ENCODE results near the gene GALC.

Gene GALC

DNA sequence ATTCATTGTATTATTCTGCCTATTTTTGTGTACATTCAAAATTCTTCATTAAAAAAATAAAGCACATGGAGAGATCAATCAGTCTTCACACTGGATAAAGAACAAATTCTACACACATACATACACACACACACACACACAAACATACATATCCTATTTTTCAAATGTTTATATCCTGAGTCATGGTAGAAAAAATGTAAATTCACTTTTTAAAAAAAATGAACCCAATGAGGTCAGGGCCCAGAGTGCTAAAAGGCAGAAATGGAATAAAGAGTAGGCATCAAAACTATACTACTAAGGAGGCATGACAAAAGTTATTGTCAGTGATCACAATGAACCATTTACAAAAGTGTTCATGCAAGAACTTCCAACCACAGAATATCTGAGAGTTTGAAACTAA, 17.3 kb downstream of the GALC start:
- in situ Hi-C loops (cut with HindIII; ENCODE audit: low pct_ligation_motif_present, low pct_unique_long_range_greater_than_20kb, low sequenced_read_pairs) = no loop called here
- DNase-seq = no peak

DNA sequence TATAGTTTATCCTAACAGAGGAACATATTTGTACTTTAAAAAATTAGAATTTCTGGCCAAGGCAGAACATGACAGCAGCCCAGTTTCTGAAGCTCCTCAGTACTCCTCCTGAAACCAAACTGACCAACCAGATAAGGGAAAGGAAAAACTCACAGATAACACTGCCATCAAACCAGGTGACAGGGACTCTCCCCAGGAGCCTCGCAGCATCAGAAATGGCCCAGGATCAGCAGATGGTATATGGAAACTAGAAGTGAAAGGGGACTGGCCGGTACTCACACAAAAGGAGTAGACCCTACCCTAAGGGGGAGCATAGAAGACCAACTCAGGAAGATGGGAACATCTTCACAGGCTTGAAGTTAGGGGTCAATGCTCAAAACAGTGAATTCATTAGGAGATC, 22.0 kb downstream of the GALC start:
- no peak for DNase-seq
- in situ Hi-C loops (cut with HindIII; ENCODE audit: low pct_ligation_motif_present, low pct_unique_long_range_greater_than_20kb, low sequenced_read_pairs) = no loop called here

DNA sequence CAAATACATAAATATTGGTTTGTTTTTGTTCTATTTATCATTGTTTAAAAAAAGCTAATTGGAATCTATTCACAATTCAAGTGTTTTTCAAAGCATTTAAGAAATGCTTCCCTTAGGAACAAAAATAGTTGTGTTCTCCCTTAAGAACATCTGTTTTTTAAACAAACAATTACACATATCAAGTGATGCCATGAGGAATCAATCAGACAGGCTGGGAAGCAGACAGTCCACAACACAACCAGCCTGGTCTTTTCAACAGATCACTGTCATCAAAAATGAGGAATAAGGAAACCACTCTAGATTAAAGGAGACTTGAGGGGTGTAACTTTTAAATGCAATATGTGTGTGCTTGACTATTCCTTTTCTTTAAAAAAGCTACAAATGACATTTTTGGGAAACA, 25.5 kb downstream of the GALC start:
- no peak for DNase-seq
- in situ Hi-C loops (cut with HindIII; ENCODE audit: low pct_ligation_motif_present, low pct_unique_long_range_greater_than_20kb, low sequenced_read_pairs) = no loop called here

DNA sequence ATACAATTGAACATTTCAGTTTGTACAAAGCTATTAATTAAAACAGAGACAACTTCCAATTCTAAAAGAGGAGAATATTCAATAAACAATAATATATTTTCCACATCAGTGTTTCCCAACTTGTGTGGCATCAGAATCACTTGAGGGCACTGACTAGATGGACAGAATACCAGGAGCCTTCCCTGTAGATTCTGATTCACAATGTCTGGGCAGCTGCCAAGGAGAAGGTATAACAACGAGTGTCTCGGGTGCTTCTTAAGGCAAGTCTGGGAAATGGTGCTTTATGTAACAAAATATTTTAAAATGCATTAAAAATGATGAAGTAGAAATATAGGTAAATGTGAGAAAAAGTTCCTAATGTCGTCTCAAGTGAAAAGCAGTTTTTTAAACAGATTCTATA, 26.2 kb downstream of the GALC start:
- DNase-seq = no peak
- in situ Hi-C loops (cut with HindIII; ENCODE audit: low pct_ligation_motif_present, low pct_unique_long_range_greater_than_20kb, low sequenced_read_pairs) = no loop called here

DNA sequence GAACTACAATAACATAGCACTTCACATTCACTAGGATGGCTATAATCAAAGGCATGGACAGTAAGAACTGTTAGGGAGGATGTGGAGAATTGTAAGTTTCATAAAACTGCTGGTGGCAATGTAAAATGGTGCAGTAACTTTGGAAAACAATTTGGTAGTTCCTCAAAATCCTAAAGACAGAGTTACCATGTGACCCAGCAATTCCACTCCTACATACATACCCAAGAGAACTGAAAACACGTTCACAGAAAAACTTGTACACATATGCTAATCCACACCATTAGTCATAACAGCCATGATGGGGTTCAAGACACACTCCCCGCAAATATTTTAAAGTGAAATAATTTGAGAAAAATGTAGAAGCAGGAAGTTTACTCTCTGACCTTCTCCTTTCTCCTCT, 31.7 kb downstream of the GALC start:
- in situ Hi-C loops (cut with HindIII; ENCODE audit: low pct_ligation_motif_present, low pct_unique_long_range_greater_than_20kb, low sequenced_read_pairs) = no loop called here
- DNase-seq = no peak

DNA sequence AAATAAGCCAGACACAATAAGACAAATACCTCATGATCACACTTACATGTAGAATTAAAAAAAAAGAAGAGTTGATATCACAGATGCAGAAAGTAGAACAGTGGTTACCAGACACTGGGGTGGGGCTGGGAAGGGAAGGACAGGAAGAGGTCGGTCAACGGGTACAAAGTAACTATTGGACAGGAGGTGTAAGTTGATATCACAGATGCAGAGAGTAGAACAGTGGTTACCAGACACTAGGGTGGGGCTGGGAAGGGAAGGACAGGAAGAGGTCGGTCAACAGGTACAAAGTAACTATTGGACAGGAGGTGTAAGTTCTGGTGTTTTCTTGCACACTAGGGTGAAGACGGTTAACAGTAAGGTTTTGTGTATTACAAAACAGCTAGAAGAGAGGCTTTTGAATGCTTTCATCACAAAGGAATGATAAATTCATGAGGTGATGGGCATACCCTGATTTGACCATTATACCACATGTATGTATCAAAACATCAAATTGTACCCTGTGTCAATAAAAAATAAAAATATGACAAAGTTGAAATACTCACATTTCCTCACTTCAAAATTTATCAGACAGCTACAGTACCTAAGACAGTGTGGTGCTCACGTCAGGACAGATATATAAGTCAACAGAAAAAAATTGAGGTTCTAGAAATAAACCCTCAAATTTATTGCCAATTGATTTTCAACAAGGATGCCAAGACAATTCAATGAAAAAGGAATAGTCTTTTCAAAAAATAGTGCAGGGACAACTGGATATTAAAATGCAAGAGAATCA, 32.8 kb downstream of the GALC start:
- DNase-seq = no peak
- in situ Hi-C loops (cut with HindIII; ENCODE audit: low pct_ligation_motif_present, low pct_unique_long_range_greater_than_20kb, low sequenced_read_pairs) = no loop called here

DNA sequence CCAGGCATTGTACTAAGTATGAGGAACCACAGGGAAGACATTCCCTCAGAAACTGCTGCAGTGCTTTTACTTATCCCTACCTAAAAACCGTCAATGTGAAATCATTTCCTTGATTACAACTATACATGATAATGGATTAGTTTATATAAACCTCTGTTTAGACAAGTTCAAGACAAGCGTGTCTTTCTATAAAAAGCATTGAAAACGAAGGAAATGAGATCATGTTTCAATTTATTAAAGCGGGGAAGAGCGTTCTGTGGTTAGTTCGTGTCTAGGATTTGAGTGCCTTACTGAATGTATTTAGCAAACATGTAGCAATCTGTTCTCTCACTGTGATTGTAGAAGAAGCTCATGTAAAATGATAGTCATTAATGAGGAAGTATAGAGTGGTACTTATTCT, 37.5 kb downstream of the GALC start:
- in situ Hi-C loops (cut with HindIII; ENCODE audit: low pct_ligation_motif_present, low pct_unique_long_range_greater_than_20kb, low sequenced_read_pairs) = no loop called here
- DNase-seq = no peak

DNA sequence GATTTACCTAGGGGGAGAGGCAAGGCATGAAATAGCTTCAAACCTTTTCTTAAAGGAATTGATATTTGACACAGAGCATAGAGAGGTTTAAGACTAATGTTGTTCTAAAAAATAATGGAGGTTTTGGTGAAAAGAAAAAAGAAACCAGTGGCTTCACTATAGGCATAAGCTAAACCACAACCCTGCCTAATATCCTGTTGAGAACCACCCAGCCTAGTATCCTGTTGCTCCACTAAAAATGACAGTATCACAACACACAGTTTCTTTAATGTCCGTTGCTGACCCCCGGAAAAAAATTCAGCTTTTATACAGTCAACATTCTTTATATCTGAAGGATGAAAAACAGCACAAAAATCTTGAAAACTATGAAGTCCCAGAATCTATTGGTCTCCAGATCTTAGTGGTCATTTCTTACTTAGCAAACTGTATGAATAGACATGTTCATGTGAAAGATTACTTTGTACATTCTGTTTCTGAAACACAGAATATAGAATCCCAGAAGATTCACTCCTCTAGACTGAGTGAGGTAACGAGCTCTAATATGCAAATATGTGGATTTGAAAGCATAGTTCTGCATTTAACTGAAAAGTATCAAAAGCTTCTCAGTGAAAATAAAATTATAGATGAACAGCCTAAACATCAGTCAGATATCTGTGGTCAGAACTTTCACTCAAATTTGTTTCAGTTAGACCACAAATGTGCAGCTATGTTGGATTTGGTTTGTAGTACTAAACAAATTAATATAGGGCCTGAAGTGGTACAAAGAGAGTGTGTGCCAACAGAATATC, 40.5 kb downstream of the GALC start:
- no peak for DNase-seq
- in situ Hi-C loops (cut with HindIII; ENCODE audit: low pct_ligation_motif_present, low pct_unique_long_range_greater_than_20kb, low sequenced_read_pairs) = no loop called here

DNA sequence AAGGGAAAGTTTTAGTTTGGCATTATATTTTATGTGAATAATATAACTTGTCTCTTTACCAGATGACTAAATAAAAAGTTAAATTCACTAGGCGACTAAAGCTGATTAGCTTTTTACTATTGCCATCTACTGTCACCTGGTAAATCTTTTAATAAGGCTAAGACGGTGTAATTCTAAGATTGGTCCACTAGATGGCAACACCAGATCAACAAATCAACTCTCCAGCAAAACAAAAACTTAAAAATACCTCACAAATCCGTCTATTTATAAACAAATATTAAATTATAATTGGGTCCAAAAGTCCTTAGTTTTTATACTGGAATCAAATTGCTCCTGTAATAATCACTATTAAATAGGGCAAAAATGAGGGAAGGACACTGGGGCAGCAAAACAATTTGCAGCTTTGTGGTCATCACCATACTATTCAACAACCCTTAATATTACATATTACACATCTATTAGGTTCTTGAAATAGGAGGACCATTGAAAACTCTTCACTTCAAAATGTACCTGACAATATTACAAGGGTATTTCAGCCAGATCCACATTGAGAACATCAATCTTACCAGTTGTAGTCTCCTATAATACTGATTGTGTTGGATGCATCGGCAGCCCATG, 47.9 kb downstream of the GALC start:
- DNase-seq = peak; percentile 36
- in situ Hi-C loops (cut with HindIII; ENCODE audit: low pct_ligation_motif_present, low pct_unique_long_range_greater_than_20kb, low sequenced_read_pairs) = no loop called here

DNA sequence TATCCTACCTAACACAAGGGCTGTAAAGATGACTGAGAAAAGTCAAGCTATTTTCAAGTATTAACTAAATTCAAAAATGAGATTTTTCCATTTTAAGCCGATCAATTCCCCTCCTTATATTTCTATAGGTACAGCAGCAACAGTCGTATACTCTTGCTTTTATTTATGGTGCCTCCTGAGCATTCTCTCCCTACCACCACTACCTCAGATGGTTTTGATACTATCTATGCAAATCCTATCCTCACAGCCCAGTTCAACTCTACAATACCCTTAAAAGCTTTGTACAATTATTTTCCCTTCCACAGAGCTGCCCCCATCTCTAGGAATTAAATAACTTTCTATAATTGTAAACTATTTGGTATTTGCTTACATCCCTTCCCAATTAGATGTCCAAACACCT, 52.1 kb downstream of the GALC start:
- in situ Hi-C loops (cut with HindIII; ENCODE audit: low pct_ligation_motif_present, low pct_unique_long_range_greater_than_20kb, low sequenced_read_pairs) = no loop called here
- DNase-seq = no peak

DNA sequence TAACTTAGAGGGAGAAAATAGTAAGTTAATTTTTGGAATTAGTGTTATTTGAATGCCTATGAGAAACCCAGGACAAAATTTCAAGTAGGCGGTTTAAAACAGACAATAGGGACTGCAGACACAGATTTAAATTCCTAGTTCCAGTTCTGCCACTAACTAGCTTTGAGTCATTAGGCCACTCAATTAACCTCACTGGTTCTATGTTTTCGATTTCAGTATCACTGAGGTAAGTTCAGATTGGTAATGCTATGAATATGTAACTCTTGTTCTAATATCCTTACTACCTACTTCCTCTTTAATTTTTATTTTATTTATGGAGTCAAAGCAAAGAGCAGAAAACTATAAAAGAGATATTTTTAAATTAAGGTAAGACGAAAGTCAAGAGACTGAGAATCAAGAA, 52.6 kb downstream of the GALC start:
- DNase-seq = no peak
- in situ Hi-C loops (cut with HindIII; ENCODE audit: low pct_ligation_motif_present, low pct_unique_long_range_greater_than_20kb, low sequenced_read_pairs) = no loop called here

DNA sequence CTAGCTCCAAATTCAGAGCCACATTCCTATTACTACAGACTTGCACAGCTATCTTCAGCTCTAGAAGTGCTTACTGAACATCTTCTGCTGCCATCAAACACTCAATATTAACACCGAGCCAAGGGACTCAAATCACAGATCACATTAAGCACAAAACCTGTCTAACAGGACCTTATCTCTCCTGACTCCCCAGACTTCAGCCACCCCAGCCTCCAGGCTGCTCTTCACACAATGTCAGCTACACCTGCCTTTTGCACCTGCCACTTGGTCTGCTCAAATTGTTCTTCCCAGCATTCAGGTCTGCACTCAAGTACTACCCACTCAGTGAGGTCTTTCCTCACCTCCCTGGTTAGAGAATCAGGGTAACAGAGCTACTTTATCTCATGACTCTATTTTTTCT, 57.1 kb downstream of the GALC start:
- in situ Hi-C loops (cut with HindIII; ENCODE audit: low pct_ligation_motif_present, low pct_unique_long_range_greater_than_20kb, low sequenced_read_pairs) = no loop called here
- DNase-seq = no peak

DNA sequence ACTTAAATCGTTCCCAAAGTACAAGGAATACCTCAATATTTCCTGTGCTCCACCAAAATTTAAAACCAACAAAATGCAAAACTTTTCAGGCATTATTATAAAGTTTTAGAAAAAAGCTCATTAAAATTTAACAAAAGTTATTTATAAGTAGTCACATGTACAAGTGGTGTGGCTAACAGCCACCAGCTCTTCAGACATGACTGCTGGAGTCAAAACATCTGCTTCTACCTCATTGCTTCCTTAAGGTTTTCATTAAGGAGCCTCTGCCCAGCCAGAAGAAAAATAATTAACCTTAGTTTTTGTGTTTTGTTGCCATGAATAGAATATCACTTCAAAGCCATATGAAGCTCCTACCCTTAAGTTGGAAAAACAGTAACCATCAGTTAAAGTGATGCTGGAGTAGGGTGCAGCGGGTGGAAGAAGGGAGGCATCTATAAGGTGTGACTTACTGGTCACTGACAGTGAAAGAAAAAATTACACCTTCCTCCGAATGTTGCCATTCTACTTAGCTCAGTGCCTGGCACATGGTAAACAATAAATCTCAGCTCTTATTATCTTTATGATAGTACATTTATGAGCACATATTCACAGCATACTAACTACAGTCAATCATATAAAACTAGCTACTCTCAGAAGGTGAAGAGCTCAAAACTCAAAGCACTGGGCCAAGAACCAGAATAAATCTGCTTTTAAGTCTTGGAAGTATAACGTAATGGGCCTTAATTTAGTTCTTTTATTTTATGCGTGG, 57.7 kb downstream of the GALC start:
- no peak for DNase-seq
- in situ Hi-C loops (cut with HindIII; ENCODE audit: low pct_ligation_motif_present, low pct_unique_long_range_greater_than_20kb, low sequenced_read_pairs) = no loop called here

DNA sequence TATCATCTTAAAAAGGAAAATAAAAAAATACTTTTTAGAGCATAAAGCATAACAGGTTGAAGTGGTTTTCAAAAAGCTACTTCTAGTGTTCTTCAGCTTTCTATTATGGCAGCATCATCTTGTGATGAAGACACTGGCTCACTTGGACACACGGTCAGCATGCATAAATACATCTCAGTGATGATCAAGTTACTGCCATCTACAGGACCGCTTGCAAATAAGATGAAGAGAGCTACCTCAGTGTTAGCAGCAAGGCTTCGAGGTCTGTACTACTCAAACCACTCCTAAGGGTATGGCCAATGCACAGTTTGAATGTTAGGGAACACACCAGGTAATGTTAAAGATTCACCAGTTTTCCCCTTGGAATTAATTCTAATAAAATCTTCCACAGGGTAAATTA, 58.8 kb downstream of the GALC start:
- DNase-seq = no peak
- in situ Hi-C loops (cut with HindIII; ENCODE audit: low pct_ligation_motif_present, low pct_unique_long_range_greater_than_20kb, low sequenced_read_pairs) = no loop called here

DNA sequence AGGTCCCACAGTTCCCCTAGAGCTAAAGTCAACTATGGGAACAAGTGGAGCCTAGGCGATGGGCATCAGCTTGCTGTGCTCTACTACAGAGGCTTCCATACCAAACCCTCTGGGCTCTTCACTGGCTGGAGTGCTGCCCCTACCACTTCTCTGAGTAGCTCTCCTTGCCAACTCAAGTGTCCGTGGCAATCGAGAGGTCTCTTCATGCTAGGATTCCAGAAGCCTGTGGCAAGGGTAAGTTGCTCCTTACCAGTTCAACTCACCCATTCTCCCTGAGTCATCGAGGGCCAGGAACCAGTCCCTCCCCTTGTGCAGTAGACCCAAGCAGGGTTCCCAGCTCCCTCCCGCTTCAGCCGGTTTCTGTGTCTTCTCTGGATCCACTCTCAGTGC, 76.1 kb downstream of the GALC start:
- DNase-seq = no peak
- in situ Hi-C loops (cut with HindIII; ENCODE audit: low pct_ligation_motif_present, low pct_unique_long_range_greater_than_20kb, low sequenced_read_pairs) = no loop called here

DNA sequence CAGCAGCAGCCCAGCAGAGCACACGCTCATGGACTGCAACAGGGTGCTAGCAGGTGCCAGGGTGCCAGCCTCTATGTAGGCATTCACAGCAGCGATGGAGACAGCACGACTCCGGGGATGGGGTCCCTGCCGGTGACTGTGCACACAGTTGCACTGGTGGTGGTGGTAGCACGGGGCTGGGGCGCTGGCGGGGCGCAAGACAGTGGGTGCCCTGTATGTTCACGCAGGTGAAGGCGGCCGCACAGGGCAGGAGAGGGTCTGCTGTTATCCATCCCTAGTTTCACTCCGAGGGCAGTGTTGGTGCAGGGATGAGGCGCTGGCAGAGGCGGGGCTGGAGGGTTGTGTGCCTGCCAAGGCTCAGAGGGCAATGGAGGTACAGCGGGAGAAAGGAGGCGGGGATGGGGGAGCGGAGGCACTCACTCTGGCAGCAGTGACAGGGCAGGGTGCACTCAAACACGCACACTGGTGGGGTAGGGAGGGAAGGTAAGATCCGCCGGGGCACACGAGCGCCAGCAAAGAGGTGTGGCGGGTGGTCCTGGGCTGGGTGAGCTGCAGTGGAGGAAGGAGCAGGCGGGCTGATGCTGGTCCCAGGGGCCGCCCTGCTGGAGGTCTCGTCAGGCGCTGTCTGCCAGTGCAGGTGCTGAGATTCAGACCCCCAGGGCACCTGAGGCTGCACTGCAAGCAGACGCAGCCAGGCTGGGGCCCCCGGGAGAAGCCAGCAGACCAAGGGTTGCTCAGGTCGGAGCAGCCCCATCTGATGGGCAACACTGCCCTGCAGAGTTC, 76.7 kb downstream of the GALC start:
- in situ Hi-C loops (cut with HindIII; ENCODE audit: low pct_ligation_motif_present, low pct_unique_long_range_greater_than_20kb, low sequenced_read_pairs) = no loop called here
- no peak for DNase-seq

DNA sequence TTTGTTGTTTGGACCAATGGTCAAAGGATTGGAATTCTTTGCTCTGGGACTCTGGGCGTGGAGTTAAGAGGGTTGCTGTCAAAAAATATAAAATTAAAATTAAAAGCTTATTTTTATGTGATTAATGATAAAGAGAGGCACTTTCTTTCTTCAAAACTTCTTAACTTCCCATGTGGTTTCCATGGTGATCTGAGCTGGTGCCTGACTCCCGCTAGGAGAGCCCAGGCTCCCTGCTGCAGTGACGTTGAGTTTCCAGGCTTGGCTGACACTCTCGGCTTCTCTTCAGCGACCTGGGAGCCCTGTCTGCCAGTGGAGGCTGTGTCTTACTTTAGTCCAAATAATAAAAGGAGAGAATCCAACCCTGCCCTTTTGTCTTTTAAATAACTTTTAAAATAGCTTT, 84.4 kb downstream of the GALC start:
- in situ Hi-C loops (cut with HindIII; ENCODE audit: low pct_ligation_motif_present, low pct_unique_long_range_greater_than_20kb, low sequenced_read_pairs) = no loop called here

DNA sequence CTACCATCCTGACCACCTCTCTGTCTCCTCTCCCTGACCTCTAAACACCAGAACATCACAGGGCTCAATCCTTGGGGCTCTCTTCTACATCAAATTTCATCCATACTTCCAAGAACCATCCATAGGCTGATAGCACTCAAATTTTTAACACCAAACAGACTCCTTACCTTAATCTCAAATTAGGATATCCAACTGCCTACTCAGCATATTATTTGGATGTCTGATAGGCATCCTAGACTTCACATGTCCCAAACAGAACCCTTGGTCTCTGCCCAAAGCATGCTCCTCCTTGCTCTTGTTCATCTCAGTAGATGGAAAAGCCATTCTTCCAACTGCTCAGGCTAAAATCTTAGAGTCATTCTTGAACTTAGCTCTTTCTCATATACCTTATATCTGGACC, 91.3 kb downstream of the GALC start:
- in situ Hi-C loops (cut with HindIII; ENCODE audit: low pct_ligation_motif_present, low pct_unique_long_range_greater_than_20kb, low sequenced_read_pairs) = no loop called here
- no peak for DNase-seq

More for the DNA sequence above, 84.4 kb downstream of the GALC start:
- no peak for DNase-seq

Measured in ACHN (cell line).